ENCODE data around the gene LARP4B.

LARP4B gene

GRCh38 chr10:818526-819220 lies 112.8 kb downstream of the LARP4B start:
- DNase-seq: no peak
- Histone ChIP-seq H3K9me2 (replicated peaks; ENCODE audit: insufficient read depth, low read length) (no peaks in the 10 kb centered on the region), H3K4me2 (ENCODE audit: low read depth, low read length) (no peak overlapping the region), H3K36me3 (replicated peaks; ENCODE audit: insufficient read depth, low read length) (peaks cover 19% of the 10 kb centered on the region), H3K4me3 (ENCODE audit: low read length) (no peak overlapping the region), H2AFZ (ENCODE audit: low read length) (no peak overlapping the region), H3K9me3 (replicated peaks; ENCODE audit: insufficient read depth, low read length) (no peaks in the 10 kb centered on the region), H3F3A (ENCODE audit: insufficient read depth, low read length) (no peaks in the 10 kb centered on the region), H3K79me2 (ENCODE audit: low read length) (0 out of 2 replicates have a peak, but pooled peaks cover 6% of the 10 kb centered on the region), H3K4me1 (ENCODE audit: low read length) (no peaks in the 10 kb centered on the region), H3K27me3 (replicated peaks; ENCODE audit: insufficient read depth, low read length) (no peaks in the 10 kb centered on the region), H3K9ac (ENCODE audit: low read length) (no peak overlapping the region), H4K20me1 (ENCODE audit: insufficient read depth, low read length) (no peaks in the 10 kb centered on the region), H3K27ac (ENCODE audit: low read length) (no peak overlapping the region)
- no peak for TF ChIP-seq EZH2phosphoT487 (IDR thresholded peaks at IDR 0.05; ENCODE audit: low read length)

- Histone ChIP-seq H3K4me2 (ENCODE audit: low read depth, low read length) (no peak overlapping the region), H3K27me3 (replicated peaks; ENCODE audit: insufficient read depth, low read length) (no peaks in the 10 kb centered on the region), H3K27ac (ENCODE audit: low read length) (no peak overlapping the region), H3F3A (ENCODE audit: insufficient read depth, low read length) (no peaks in the 10 kb centered on the region), H3K79me2 (ENCODE audit: low read length) (0 out of 2 replicates have a peak, but pooled peaks cover 6% of the 10 kb centered on the region), H3K9me3 (replicated peaks; ENCODE audit: insufficient read depth, low read length) (no peaks in the 10 kb centered on the region), H3K36me3 (replicated peaks; ENCODE audit: insufficient read depth, low read length) (peaks cover 19% of the 10 kb centered on the region), H3K4me1 (ENCODE audit: low read length) (no peaks in the 10 kb centered on the region), H2AFZ (ENCODE audit: low read length) (no peak overlapping the region), H3K4me3 (ENCODE audit: low read length) (no peak overlapping the region), H3K9me2 (replicated peaks; ENCODE audit: insufficient read depth, low read length) (no peaks in the 10 kb centered on the region), H3K9ac (ENCODE audit: low read length) (no peak overlapping the region), H4K20me1 (ENCODE audit: insufficient read depth, low read length) (no peaks in the 10 kb centered on the region)
- no peak for DNase-seq
- TF ChIP-seq EZH2 (optimal IDR thresholded peaks at IDR 0.05; ENCODE audit: low read depth, low read length) (no peak), EZH2phosphoT487 (IDR thresholded peaks at IDR 0.05; ENCODE audit: low read length) (no peak), CTCF (IDR thresholded peaks at IDR 0.05; ENCODE audit: low read length) (no peak)
Measured at GRCh38 chr10:818010-818409, 113.5 kb downstream of the LARP4B start.

GRCh38 chr10:817371-817770 lies 114.1 kb downstream of the LARP4B start:
- H4K20me1 ChIP-seq (ENCODE audit: insufficient read depth, low read length): no peaks in the 10 kb centered on the region

More at GRCh38 chr10:817371-817770, 114.1 kb downstream of the LARP4B start:
- no peak overlapping the region for H3K4me3 ChIP-seq (ENCODE audit: low read length)
- no peak overlapping the region for H3K4me2 ChIP-seq (ENCODE audit: low read depth, low read length)
- no peak for TF ChIP-seq CTCF (IDR thresholded peaks at IDR 0.05; ENCODE audit: low read length)
- no peak for TF ChIP-seq EZH2phosphoT487 (IDR thresholded peaks at IDR 0.05; ENCODE audit: low read length)
- no peak for TF ChIP-seq EZH2 (optimal IDR thresholded peaks at IDR 0.05; ENCODE audit: low read depth, low read length)
- no peaks in the 10 kb centered on the region for H3K9me3 ChIP-seq (replicated peaks; ENCODE audit: insufficient read depth, low read length)
- 0 out of 2 replicates have a peak, but pooled peaks cover 6% of the 10 kb centered on the region for H3K79me2 ChIP-seq (ENCODE audit: low read length)
- no peaks in the 10 kb centered on the region for H3K9me2 ChIP-seq (replicated peaks; ENCODE audit: insufficient read depth, low read length)
- no peak overlapping the region for H2AFZ ChIP-seq (ENCODE audit: low read length)
- H3K36me3 ChIP-seq (replicated peaks; ENCODE audit: insufficient read depth, low read length): peaks cover 19% of the 10 kb centered on the region; the same call in 1 of the 2 replicates
- no peaks in the 10 kb centered on the region for H3K27me3 ChIP-seq (replicated peaks; ENCODE audit: insufficient read depth, low read length)
- H3F3A ChIP-seq (ENCODE audit: insufficient read depth, low read length): no peaks in the 10 kb centered on the region
- H3K4me1 ChIP-seq (ENCODE audit: low read length): no peaks in the 10 kb centered on the region
- no peak overlapping the region for H3K27ac ChIP-seq (ENCODE audit: low read length)
- no peak overlapping the region for H3K9ac ChIP-seq (ENCODE audit: low read length)
- DNase-seq: no peak

All from MM.1S (cell line).